Ascending aorta (tissue), 2 donors: Measurements from ENCODE around the gene C10orf71. TPM values are rescaled to one million over a fixed set of nuclear protein-coding genes. Genes with fewer than 3 reads are reported as not detected.

Experiments used
- DNase-seq, 2 donors: peaks; one replicate each; pipeline ENCODE4 v3.0.0-alpha.2; 2019; ENCODE audit warnings: low spot score in 2 of 2
- H3K27ac ChIP-seq, 2 donors: fragments of 200-600 bp; sonication (generic); one replicate each; pipeline ENCODE4 v1.5.1; 2016 to 2017; ENCODE audit warnings: mild to moderate bottlenecking in 1 of 2
- H3K27me3 ChIP-seq: fragments of 200-600 bp; sonication (generic); one replicate; pipeline ENCODE4 v1.5.1; 2017
- H3K36me3 ChIP-seq, 2 donors: fragments of 200-600 bp; sonication (generic); one replicate each; pipeline ENCODE4 v1.5.1; 2016
- H3K4me1 ChIP-seq, 2 donors: fragments of 200-600 bp; sonication (generic); one replicate each; pipeline ENCODE4 v1.5.1; 2016 to 2017; ENCODE audit warnings: mild to moderate bottlenecking in 1 of 2
- H3K4me3 ChIP-seq, 2 donors: fragments of 200-600 bp; sonication (generic); one replicate each; pipeline ENCODE4 v1.5.1; 2016 to 2017; ENCODE audit warnings: mild to moderate bottlenecking in 1 of 2
- H3K9me3 ChIP-seq, 2 donors: fragments of 200-600 bp; sonication (generic); one replicate each; pipeline ENCODE4 v1.5.1; 2016
- CTCF ChIP-seq, 3 experiments: fragments of 200-600 bp in 2 of 3; fragments of 450-650 bp in 1 of 3; sonication (generic) in 2 of 3; IDR thresholded peaks; one replicate each; pipeline ENCODE4 v1.5.1; 2016 to 2019; ENCODE audit warnings: antibody characterized with exemption in 3 of 3, mild to moderate bottlenecking in 1 of 3, moderate library complexity in 1 of 3
- intact Hi-C: fragments of 100-400 bp; cut with DNase I; formaldehyde crosslinking; loops from one replicate; pipeline ENCODE4 v1.15.1; 2023
- total RNA-seq: library from RNA; depleted of rRNA; stranded (reverse); fragments of >200 nt; gene quantifications from one replicate; pipeline ENCODE4 v1.1.0, GENCODE V29; 2016

The C10orf71 gene
- total RNA-seq, 1 donor from 2014 or later = not detected

- H3K27ac ChIP-seq = no peak overlapping the region
- H3K4me3 ChIP-seq = no peak overlapping the region
- no peaks in the 10 kb centered on the region for H3K27me3 ChIP-seq
- no peaks in the 10 kb centered on the region for H3K36me3 ChIP-seq
- H3K4me1 ChIP-seq = no peaks in the 10 kb centered on the region
- no peak for DNase-seq
- intact Hi-C loops = no loop called here
- TF ChIP-seq CTCF (IDR thresholded peaks at IDR 0.05) = no peak
- H3K9me3 ChIP-seq = peaks cover 0 to 2% of the 10 kb centered on the region in 2 donors
Measured at GRCh38 chr10:49273626-49274025, 25.3 kb upstream of the C10orf71 start.

- no peak overlapping the region for H3K27ac ChIP-seq
- H3K36me3 ChIP-seq = no peaks in the 10 kb centered on the region
- no peaks in the 10 kb centered on the region for H3K4me1 ChIP-seq
- no peak for DNase-seq
- H3K27me3 ChIP-seq = no peaks in the 10 kb centered on the region
- no peak for TF ChIP-seq CTCF (IDR thresholded peaks at IDR 0.05)
- intact Hi-C loops = no loop called here
- no peak overlapping the region for H3K4me3 ChIP-seq
- no peaks in the 10 kb centered on the region for H3K9me3 ChIP-seq
Measured at GRCh38 chr10:49274886-49275285, 24.1 kb upstream of the C10orf71 start.

GRCh38 chr10:49275896-49276295, 23.1 kb upstream of the C10orf71 start:
- Histone ChIP-seq H3K27ac (no peak overlapping the region), H3K36me3 (no peaks in the 10 kb centered on the region)
- no peak for DNase-seq

DNA sequence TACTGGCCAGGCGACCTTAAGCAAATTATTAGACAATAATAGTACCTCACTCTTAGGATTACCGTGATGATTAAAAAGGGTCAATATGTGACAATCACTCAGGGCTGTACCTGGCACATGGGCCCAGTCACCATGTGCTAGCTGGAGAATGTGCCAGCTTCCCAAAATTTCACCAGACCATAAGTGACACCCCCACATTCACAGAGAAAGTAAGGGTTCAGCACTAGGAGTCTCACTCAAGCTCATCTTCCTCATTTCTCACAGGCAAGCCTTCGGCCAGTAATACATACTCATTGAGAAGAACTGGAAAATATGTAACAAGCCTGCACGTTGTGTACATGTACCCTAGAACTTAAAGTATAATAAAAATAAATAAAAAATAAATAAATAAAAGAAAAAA, 22.4 kb upstream of the C10orf71 start:
- no peaks in the 10 kb centered on the region for H3K36me3 ChIP-seq
- TF ChIP-seq CTCF (IDR thresholded peaks at IDR 0.05) = no peak
- H3K4me3 ChIP-seq = no peak overlapping the region
- intact Hi-C loops = no loop called here
- no peaks in the 10 kb centered on the region for H3K4me1 ChIP-seq
- no peak for DNase-seq
- no peak overlapping the region for H3K27ac ChIP-seq
- H3K27me3 ChIP-seq = no peaks in the 10 kb centered on the region
- H3K9me3 ChIP-seq = no peaks in the 10 kb centered on the region

More at GRCh38 chr10:49275896-49276295, 23.1 kb upstream of the C10orf71 start:
- intact Hi-C loops = no loop called here
- Histone ChIP-seq H3K4me1 (no peaks in the 10 kb centered on the region), H3K4me3 (no peak overlapping the region), H3K9me3 (no peaks in the 10 kb centered on the region), H3K27me3 (no peaks in the 10 kb centered on the region)
- no peak for TF ChIP-seq CTCF (IDR thresholded peaks at IDR 0.05)

DNA sequence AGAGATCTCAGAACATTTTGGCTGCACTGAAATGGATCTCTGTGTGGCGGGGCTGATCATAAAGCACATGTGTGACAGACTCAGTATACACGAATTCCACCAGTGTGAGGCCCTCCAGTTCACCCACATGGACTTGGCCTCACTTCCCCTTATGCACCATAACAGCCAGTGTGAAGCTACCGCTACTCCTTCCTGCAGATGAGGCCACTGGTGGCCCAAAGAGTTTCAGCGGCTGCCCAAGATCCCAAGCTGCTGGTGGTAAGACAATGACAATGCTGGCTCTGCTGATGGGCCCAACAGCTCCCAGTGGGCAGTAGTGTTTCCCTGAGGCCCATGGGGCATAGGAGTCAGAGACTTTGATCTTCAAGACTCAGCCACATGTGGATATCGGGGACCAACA, 21.0 kb upstream of the C10orf71 start:
- Histone ChIP-seq H3K27ac (no peak overlapping the region), H3K4me3 (no peak overlapping the region), H3K4me1 (no peaks in the 10 kb centered on the region), H3K36me3 (no peaks in the 10 kb centered on the region), H3K9me3 (no peaks in the 10 kb centered on the region), H3K27me3 (no peaks in the 10 kb centered on the region)
- intact Hi-C loops = no loop called here
- DNase-seq = peak in 1 of 2 donors; percentile 44
- no peak for TF ChIP-seq CTCF (IDR thresholded peaks at IDR 0.05)

DNA sequence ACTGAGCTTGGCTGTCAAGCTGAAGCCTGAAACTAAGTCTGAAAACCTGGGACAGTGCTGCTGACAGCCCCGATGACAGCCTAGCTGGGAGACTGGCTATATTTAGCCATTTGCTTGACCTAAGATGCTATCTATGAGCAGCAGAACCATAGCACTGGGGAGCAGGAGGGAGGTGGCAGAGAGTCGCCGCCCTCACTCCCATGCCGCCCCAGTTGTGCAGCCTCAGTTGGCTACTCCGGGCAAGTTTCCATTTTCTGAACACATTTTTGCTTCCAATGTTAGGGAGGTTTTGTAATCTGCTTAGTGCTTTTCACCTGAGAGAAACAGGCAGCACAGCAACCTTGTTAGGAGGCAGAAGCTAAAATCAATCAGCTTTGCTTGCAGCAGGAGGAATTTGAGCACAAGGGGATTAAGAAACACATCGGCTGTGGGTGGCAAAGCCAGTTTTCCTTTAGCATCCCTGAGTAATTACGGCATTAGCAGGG, 20.4 kb upstream of the C10orf71 start:
- DNase-seq = peak in 1 of 2 donors; percentile 11
- no peak for TF ChIP-seq CTCF (IDR thresholded peaks at IDR 0.05)
- H3K4me1 ChIP-seq = no peaks in the 10 kb centered on the region
- no peaks in the 10 kb centered on the region for H3K27me3 ChIP-seq
- H3K36me3 ChIP-seq = no peaks in the 10 kb centered on the region
- H3K27ac ChIP-seq = no peak overlapping the region
- no peaks in the 10 kb centered on the region for H3K9me3 ChIP-seq
- no peak overlapping the region for H3K4me3 ChIP-seq
- intact Hi-C loops = no loop called here
